Mesodermal cell (in vitro differentiated cells): ENCODE data around the gene LAMA4.

ENCODE experiments used
- H3K27ac ChIP-seq: 2 replicates; pipeline ENCODE4 v1.7.0; 2013; ENCODE audit warnings: mild to moderate bottlenecking, low read depth, low read length, moderate library complexity; ENCODE audit not compliant: severe bottlenecking
- H3K36me3 ChIP-seq: 2 replicates; pipeline ENCODE4 v1.7.1; 2013; ENCODE audit warnings: mild to moderate bottlenecking, low read length, moderate library complexity; ENCODE audit not compliant: control insufficient read depth, insufficient read depth
- H3K4me1 ChIP-seq: one replicate; pipeline ENCODE4 v1.7.1; 2013; ENCODE audit warnings: mild to moderate bottlenecking, low read length; ENCODE audit not compliant: insufficient read depth, control insufficient read depth, poor library complexity, severe bottlenecking
- H3K4me3 ChIP-seq: 2 replicates; pipeline ENCODE4 v1.7.0; 2013; ENCODE audit warnings: low read length, control low read depth, mild to moderate bottlenecking; ENCODE audit not compliant: insufficient read depth, poor library complexity, severe bottlenecking; ENCODE audit errors: extremely low read depth
- H3K9me3 ChIP-seq: 2 replicates; pipeline ENCODE4 v1.7.1; 2013; ENCODE audit warnings: mild to moderate bottlenecking, low read length, moderate library complexity; ENCODE audit not compliant: control insufficient read depth
- WGBS, 2 experiments: methylation state at CpG; one replicate each; pipeline ENCODE4 v1.1.5; 2013; ENCODE audit warnings: missing lambda C conversion rate in 2 of 2; ENCODE audit not compliant: insufficient coverage in 2 of 2; 5-methylcytosine and 5-hydroxymethylcytosine counted together

LAMA4 gene

GRCh38 chr6:112149236-112149635, 105.1 kb downstream of the LAMA4 start:
- no peaks in the 10 kb centered on the region for H3K4me1 ChIP-seq
- H3K4me3 ChIP-seq = no peak overlapping the region
- no peak overlapping the region for H3K27ac ChIP-seq
- H3K36me3 ChIP-seq = no peaks in the 10 kb centered on the region
- WGBS, 2 experiments = no CpG with 5 or more reads among the region's 1 CpG
- H3K9me3 ChIP-seq = no peaks in the 10 kb centered on the region

- WGBS, 2 experiments = 80 to 83% methylated on average over 4 to 5 of the region's 6 CpGs
- H3K36me3 ChIP-seq = no peaks in the 10 kb centered on the region
- H3K4me1 ChIP-seq = no peaks in the 10 kb centered on the region
- H3K9me3 ChIP-seq = no peaks in the 10 kb centered on the region
- no peak overlapping the region for H3K27ac ChIP-seq
- no peak overlapping the region for H3K4me3 ChIP-seq
Observed at GRCh38 chr6:112148103-112148502, 106.3 kb downstream of the LAMA4 start.

GRCh38 chr6:112145080-112145573, 109.2 kb downstream of the LAMA4 start:
- Histone ChIP-seq H3K9me3 (no peaks in the 10 kb centered on the region), H3K27ac (no peak overlapping the region), H3K4me1 (no peaks in the 10 kb centered on the region), H3K4me3 (no peak overlapping the region), H3K36me3 (no peaks in the 10 kb centered on the region)
- 92 to 94% methylated on average over 9 to 10 of the region's 10 CpGs for WGBS, 2 experiments

- no peaks in the 10 kb centered on the region for H3K36me3 ChIP-seq
- H3K9me3 ChIP-seq = no peaks in the 10 kb centered on the region
- H3K4me3 ChIP-seq = no peak overlapping the region
- no peaks in the 10 kb centered on the region for H3K4me1 ChIP-seq
- no peak overlapping the region for H3K27ac ChIP-seq
- 88 to 89% methylated on average over 6 to 8 of the region's 12 CpGs for WGBS, 2 experiments
Observed at GRCh38 chr6:112144145-112144926, 110.0 kb downstream of the LAMA4 start.

- H3K36me3 ChIP-seq = no peaks in the 10 kb centered on the region
- no peak overlapping the region for H3K4me3 ChIP-seq
- H3K27ac ChIP-seq = no peak overlapping the region
- H3K9me3 ChIP-seq = no peaks in the 10 kb centered on the region
- no CpG with 5 or more reads among the region's 2 CpGs for WGBS, 2 experiments
- H3K4me1 ChIP-seq = no peaks in the 10 kb centered on the region
Observed at GRCh38 chr6:112141707-112142106, 112.7 kb downstream of the LAMA4 start.

GRCh38 chr6:112139052-112139451, 115.3 kb downstream of the LAMA4 start:
- H3K4me3 ChIP-seq = no peak overlapping the region
- H3K9me3 ChIP-seq = no peaks in the 10 kb centered on the region
- no peaks in the 10 kb centered on the region for H3K4me1 ChIP-seq
- H3K36me3 ChIP-seq = no peaks in the 10 kb centered on the region
- WGBS, 2 experiments = 95 to 98% methylated on average over 7 to 8 of the region's 8 CpGs
- H3K27ac ChIP-seq = no peak overlapping the region

GRCh38 chr6:112130878-112131277, 123.5 kb downstream of the LAMA4 start:
- no peak overlapping the region for H3K4me3 ChIP-seq
- 57 to 83% methylated on average over 1 of the region's 3 CpGs for WGBS, 2 experiments
- no peaks in the 10 kb centered on the region for H3K4me1 ChIP-seq
- H3K27ac ChIP-seq = no peak overlapping the region
- H3K9me3 ChIP-seq = no peaks in the 10 kb centered on the region
- H3K36me3 ChIP-seq = no peaks in the 10 kb centered on the region

- WGBS, 2 experiments = 95 to 100% methylated on average over 3 to 5 of the region's 5 CpGs
Observed at GRCh38 chr6:112128208-112128607, 126.2 kb downstream of the LAMA4 start.

GRCh38 chr6:112123982-112124381, 130.4 kb downstream of the LAMA4 start:
- Histone ChIP-seq H3K9me3 (no peaks in the 10 kb centered on the region), H3K4me3 (no peak overlapping the region), H3K36me3 (no peaks in the 10 kb centered on the region), H3K4me1 (no peaks in the 10 kb centered on the region), H3K27ac (no peak overlapping the region)
- 100% methylated on average over 1 of the region's 1 CpG; no CpG with 5 or more reads in 1 of the 2 experiments for WGBS, 2 experiments

More at GRCh38 chr6:112128208-112128607, 126.2 kb downstream of the LAMA4 start:
- Histone ChIP-seq H3K4me1 (no peaks in the 10 kb centered on the region), H3K27ac (no peak overlapping the region), H3K36me3 (no peaks in the 10 kb centered on the region), H3K9me3 (no peaks in the 10 kb centered on the region), H3K4me3 (no peak overlapping the region)

- H3K27ac ChIP-seq = no peak overlapping the region
- 83 to 100% methylated on average over 1 of the region's 2 CpGs for WGBS, 2 experiments
Observed at GRCh38 chr6:112122756-112123155, 131.6 kb downstream of the LAMA4 start.

GRCh38 chr6:112118034-112118433, 136.3 kb downstream of the LAMA4 start:
- Histone ChIP-seq H3K9me3 (no peaks in the 10 kb centered on the region), H3K4me3 (no peak overlapping the region), H3K4me1 (peaks cover 5% of the 10 kb centered on the region), H3K36me3 (no peaks in the 10 kb centered on the region), H3K27ac (no peak overlapping the region)

More at GRCh38 chr6:112122756-112123155, 131.6 kb downstream of the LAMA4 start:
- Histone ChIP-seq H3K36me3 (no peaks in the 10 kb centered on the region), H3K4me3 (no peak overlapping the region), H3K4me1 (no peaks in the 10 kb centered on the region), H3K9me3 (no peaks in the 10 kb centered on the region)
